SIG-M5 treated with dmso at 0.1 percent for 504 hours (cell line): ENCODE measurements around the gene KLF4.
"Not testable (repeated sequence)": the region's sequence is repeated elsewhere in the genome, so short reads cannot be mapped to it uniquely, and the experiment has no call there.

Experiments used
- DNase-seq: peaks from one replicate; lab custom pipeline; 2025; ENCODE audit not compliant: unreplicated experiment; lab: John Stamatoyannopoulos, UW

KLF4 gene

GRCh38 chr9:107489687-107490605, at the start of gene KLF4:
TSS of gene KLF4 (minus strand) at chr9:107489769. CDS start at chr9:107489172, 597 bp downstream.
- peak; percentile 90 for DNase-seq

GRCh38 chr9:107536462-107536861, 46.9 kb upstream of the KLF4 start:
- no peak for DNase-seq

DNA sequence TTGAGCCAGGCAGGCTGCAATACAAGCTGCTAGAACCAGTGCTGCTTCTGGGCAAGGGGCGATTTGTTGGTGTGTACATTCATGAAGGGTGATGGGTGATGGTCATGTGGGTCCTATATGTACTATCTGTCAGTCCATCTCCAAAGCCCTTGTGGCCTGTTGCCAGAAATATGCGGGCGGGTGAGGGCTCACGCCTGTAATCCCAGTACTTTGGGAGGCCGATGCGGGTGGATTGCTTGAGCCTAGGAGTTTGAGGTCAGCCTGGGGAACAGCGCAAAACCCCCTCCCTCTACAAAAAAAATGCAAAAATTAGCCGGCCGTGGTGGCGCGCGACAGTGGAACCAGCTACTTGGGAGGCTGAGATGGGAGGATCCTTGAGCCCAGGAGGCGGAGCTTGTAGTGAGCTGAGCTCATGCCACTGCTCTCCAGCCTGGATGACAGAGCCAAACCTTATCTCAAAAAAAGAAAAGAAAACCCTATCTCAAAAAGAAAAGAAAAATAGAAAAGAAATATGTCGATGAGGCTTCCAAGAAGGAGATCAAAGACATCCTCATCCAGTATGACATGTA, 45.0 kb upstream of the KLF4 start:
- DNase-seq, result no peak

GRCh38 chr9:107530679-107531078, 41.1 kb upstream of the KLF4 start:
- peak; percentile 23 for DNase-seq

- DNase-seq, result no peak
Measured at GRCh38 chr9:107528686-107529085, 39.1 kb upstream of the KLF4 start.

GRCh38 chr9:107523539-107523938, 34.0 kb upstream of the KLF4 start:
- no peak for DNase-seq

DNA sequence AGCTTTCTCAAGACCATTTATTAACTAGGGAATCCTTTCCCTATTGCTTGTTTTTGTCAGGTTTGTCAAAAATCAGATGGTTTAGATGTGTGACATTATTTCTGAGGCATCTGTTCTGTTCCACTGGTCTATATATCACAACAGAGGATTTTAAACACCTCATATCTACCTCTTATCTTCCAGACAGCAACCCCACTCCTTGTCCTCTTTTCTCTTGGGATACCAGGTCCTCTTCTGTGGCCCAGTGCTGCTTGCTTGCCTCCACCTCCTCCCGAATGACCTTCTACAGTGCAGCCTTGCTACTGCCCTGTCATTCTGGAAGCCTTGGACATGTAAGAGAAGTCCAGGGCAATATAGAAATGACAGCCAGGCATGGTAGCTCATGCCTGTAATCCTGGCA, 30.6 kb upstream of the KLF4 start:
- no peak for DNase-seq

- DNase-seq, result no peak
Measured at GRCh38 chr9:107518037-107518807, 28.7 kb upstream of the KLF4 start.

DNA sequence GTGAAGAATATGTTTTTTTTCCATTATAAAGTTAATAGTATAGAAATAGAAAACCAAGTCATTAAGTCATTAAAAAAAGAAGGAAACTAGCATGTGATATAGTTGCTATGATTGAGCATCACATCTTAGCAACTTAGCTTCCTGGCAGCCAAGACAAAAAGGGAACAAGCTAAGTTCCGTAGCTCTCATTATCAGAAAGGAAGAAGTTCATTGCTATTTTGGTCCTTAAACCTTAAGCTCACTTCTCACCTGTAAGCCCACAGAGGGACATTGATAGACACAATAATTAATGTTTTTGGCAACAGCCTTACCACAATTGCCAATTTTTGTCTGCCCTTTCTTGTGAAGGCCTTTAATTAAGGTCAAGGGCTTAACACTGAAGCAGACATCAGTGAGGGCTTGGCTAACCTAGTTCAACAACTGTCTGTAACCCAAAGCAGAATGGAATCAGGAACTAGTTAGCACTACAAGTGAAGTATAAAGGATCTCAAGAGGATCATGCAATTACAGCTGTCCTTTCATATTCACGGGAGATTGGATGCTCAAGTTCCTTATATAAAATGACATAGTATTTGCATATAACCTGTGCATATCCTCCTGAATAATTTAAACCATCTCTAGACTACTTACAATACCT, 24.0 kb upstream of the KLF4 start:
- DNase-seq, result peak; percentile 6

DNA sequence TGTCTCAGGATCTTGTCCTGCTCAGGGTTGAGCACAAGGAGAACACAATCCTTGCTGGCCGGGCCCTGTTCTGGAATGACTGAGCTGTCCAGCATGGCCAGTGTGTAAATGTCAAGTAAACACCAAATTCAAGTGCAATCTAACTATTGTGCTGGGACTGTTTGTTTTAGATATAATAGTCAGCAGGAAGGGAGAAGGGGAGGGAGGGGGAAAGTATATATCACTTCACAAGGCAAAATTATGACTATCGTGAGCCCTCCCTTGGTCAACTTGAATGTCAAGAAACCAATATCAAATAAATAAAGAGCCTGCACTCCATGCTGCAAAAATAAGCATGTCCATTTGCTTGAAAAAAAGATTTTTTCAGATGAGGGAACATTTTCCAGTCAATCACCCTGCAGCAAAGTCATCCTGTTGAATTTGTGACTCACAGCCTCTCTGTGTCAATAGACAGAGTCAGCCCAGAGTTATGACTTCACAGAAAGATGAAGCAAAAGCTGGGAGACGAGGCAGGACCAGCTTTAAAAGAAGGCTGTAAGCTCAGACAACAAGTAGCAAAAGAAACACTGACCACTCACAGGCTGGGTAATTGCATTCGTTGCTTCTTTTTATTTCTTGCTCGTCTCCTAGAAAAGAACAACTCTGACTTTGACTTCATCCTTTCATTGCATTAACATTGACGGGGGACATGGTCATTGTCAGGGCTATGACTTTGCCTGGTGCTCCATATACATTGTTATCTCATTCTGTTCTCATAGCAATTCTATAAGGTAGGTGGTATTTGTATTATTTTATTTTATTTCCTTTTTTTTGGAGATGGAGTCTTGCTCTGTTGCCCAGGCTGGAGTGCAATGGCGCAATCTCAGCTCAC, 15.3 kb upstream of the KLF4 start:
- peak; percentile 66 for DNase-seq

DNA sequence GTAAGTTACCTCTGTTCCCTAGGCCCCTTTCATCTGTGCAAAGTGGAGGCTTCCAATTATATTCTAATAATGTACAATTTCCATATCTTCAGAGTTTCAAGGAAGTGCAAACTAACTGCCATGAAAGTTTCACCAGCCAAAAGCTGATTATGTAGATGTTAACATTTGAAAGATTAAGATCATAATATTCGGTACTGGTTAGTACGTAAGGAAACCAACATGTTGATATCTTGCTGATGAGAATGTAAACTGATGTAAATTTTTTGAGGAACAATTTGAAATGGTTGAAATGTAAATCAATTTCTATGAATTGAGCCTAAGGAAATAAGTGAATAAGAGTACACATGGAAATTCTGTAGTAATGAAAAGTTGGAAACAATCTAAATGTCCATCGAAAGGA, 12.9 kb upstream of the KLF4 start:
- DNase-seq, result no peak

- DNase-seq, result not testable (repeated sequence)
Measured at GRCh38 chr9:107500421-107501200, 11.0 kb upstream of the KLF4 start.

- no peak for DNase-seq
Measured at GRCh38 chr9:107496976-107497375, 7.4 kb upstream of the KLF4 start.

GRCh38 chr9:107492381-107492970, 2.9 kb upstream of the KLF4 start:
- DNase-seq, result no peak

GRCh38 chr9:107491081-107492053, 1.8 kb upstream of the KLF4 start:
- DNase-seq, result no peak

- not testable (repeated sequence) for DNase-seq
Measured at GRCh38 chr9:107490606-107490970, 1.0 kb upstream of the KLF4 start.

GRCh38 chr9:107489144-107489673, 360 bp downstream of the KLF4 start:
- peak; percentile 34 for DNase-seq
